GM12875 (cell line): Measurements from ENCODE around the gene TRIO.

Experiments
- H3K4me3 ChIP-seq: one replicate; pipeline ENCODE4 v1.5.1; 2011; ENCODE audit warnings: low read depth, low read length, control low read depth
- TF ChIP-seq, protein P1 (sequence below): IDR thresholded peaks from 2 replicates; pipeline ENCODE4 v1.5.1; 2011; ENCODE audit warnings: low read depth, mild to moderate bottlenecking, control low read depth, inconsistent platforms, low read length, moderate library complexity, borderline replicate concordance; ENCODE audit not compliant: insufficient read depth

Gene TRIO

DNA sequence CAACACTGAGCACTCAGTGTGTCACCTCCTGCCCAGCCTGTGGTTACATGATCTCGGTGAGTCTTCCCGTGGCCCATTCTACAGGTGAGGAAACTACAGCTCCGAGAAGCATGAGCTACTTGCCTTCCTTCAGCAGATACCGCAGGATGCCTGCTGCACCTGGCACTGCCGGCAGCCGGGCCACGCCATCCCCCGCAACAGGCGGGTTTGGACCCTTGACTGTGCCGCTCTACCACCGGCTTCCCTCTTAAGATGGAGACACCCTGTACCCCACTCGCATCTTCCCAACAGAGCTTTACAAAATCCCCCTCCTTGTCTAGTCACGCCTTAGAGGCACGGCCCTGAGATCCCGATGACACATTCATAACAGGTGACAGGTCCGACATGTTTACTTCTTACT lies 363.5 kb downstream of the TRIO start:
- TF ChIP-seq, protein P1, sequence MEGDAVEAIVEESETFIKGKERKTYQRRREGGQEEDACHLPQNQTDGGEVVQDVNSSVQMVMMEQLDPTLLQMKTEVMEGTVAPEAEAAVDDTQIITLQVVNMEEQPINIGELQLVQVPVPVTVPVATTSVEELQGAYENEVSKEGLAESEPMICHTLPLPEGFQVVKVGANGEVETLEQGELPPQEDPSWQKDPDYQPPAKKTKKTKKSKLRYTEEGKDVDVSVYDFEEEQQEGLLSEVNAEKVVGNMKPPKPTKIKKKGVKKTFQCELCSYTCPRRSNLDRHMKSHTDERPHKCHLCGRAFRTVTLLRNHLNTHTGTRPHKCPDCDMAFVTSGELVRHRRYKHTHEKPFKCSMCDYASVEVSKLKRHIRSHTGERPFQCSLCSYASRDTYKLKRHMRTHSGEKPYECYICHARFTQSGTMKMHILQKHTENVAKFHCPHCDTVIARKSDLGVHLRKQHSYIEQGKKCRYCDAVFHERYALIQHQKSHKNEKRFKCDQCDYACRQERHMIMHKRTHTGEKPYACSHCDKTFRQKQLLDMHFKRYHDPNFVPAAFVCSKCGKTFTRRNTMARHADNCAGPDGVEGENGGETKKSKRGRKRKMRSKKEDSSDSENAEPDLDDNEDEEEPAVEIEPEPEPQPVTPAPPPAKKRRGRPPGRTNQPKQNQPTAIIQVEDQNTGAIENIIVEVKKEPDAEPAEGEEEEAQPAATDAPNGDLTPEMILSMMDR: no peak
- no peak overlapping the region for H3K4me3 ChIP-seq

DNA sequence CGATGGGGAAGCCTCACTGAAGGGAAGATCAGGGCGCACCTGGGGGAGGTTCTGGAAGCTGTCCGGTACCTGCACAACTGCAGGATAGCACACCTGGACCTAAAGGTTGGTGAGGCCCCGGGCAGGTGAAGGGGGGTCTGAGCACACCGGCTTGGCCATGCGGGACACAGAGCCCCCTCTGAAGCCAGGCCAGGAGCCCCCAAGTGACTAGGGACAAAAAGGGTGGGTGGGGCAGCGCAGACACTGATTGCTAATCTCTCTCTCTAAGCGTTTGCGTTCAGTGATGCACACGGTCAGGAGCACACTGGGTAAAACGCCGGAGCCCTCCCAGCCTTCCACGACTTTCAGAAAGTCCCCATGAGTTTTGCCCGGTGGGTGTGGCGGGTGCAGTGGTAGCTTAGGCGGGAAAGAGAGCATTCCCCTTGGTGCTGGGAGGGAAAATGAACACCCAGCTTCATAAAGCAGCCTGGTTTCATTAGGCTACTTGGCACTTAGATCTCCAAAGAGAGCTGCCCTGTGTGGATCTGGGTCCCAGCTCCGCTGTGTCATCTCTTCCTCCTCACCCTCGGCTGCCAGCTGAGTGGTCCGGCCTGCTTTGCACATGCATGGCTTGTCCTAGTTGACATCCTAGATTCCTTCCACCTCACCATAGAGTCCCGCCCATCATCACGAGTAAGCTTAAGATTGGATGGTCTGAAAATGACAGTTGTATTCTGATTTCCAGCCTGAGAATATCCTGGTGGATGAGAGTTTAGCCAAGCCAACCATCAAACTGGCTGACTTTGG lies 364.2 kb downstream of the TRIO start:
- H3K4me3 ChIP-seq: no peak overlapping the region
- TF ChIP-seq, protein P1: no peak

DNA sequence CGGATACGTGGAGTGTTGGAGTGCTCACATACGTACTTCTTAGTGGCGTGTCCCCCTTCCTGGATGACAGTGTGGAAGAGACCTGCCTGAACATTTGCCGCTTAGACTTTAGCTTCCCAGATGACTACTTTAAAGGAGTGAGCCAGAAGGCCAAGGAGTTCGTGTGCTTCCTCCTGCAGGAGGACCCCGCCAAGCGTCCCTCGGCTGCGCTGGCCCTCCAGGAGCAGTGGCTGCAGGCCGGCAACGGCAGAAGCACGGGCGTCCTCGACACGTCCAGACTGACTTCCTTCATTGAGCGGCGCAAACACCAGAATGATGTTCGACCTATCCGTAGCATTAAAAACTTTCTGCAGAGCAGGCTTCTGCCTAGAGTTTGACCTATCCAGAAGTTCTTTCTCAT lies 364.9 kb downstream of the TRIO start:
- TF ChIP-seq, protein P1: no peak
- no peak overlapping the region for H3K4me3 ChIP-seq

DNA sequence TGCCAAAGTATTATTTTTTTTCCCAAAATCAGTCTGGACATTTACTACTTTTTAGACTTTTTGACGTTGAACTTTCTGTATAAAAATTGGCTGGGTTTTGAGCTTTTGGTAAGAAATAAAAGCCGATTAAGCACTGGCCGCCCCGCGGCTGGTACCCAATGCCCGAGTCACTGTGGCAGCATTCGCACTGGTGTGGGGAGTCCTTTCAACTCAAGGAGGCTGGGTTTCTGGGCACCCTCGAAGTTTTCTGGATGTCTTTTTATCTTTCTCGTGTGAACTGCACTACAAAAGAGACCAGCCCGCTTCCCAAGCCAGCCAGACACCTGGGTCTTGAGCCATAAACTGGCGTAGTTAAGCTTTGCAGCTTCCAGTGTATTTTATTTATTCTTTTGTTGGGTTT lies 366.4 kb downstream of the TRIO start:
- no peak overlapping the region for H3K4me3 ChIP-seq
- TF ChIP-seq, protein P1: no peak

DNA sequence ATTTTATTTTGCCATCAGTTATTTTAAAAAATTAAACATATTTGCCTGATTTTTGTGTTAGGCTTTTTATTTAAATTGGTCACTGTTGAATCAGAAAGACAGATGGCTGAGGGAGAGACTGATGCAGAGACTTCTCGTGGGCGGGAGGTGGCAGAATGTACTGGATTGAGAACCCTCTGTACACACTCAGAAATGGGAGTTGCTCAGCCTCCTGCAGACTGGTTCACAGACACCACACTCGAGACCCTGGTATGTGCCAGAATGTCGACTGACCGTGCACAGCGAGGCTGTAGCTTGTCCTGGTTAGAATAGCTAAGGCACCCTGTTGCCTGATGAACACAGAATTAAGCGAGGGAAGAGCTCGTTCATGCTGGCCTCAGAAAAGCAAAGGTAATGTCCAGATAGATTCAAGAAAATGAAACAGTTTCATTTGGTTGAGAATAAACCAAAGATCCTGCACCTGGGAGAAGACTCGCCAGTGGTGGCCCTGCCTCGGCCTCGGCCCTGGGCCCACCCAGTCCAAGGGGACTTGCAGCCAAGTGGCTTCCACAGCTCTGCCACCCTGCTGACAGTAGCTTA lies 367.1 kb downstream of the TRIO start:
- TF ChIP-seq, protein P1: no peak
- H3K4me3 ChIP-seq: no peak overlapping the region

DNA sequence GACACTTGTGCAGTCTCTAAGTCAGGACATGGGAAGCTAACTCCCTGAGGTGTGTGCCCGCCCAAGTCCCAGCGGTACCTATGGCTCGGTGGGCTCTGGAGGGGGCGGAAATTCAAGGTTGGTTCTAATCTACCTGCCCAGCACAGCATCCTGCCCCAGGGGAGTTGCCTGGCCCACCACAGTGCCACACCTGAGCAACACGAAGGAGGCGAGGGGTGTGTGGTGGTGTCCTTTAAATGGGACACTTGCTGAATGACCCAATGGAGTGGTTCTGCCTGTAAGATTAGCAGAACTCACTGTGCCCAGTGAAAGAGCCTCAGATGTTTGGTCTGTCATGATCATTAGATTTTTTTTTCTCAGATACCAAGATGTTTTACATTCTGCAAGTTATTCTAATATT lies 367.7 kb downstream of the TRIO start:
- TF ChIP-seq, protein P1: no peak
- H3K4me3 ChIP-seq: no peak overlapping the region

DNA sequence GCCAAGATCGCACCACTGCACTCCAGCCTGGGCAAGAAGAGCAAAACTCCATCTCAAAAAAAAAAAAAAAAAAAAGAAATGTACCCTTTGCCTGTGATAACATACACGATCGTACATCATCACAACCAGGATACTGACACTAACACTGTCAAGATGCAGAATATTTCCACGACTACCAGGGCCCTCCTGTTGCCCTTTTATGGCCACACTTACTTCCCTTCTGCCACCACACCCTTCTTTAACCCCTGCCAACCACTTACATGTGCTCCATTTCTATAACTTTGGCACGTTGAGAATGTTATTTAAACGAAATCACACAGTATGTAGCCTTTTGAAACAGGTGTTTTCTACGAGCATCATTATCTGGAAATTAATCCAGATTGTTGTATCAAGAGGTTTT lies 369.4 kb downstream of the TRIO start:
- TF ChIP-seq, protein P1: no peak
- H3K4me3 ChIP-seq: no peak overlapping the region
